Stimulated activated CD4-positive, alpha-beta T cell treated with anti-CD3 and anti-CD28 coated beads, Interleukin-4, amount 100 ng/mL, for 24 hours (primary cell): ENCODE measurements around the gene ARHGAP27.
"Not testable (repeated sequence)": the region's sequence is repeated elsewhere in the genome, so short reads cannot be mapped to it uniquely, and the experiment has no call there.

ENCODE experiments used
- DNase-seq: peaks from one replicate; pipeline ENCODE4 v3.0.0-alpha.2; 2020

Gene ARHGAP27

DNA sequence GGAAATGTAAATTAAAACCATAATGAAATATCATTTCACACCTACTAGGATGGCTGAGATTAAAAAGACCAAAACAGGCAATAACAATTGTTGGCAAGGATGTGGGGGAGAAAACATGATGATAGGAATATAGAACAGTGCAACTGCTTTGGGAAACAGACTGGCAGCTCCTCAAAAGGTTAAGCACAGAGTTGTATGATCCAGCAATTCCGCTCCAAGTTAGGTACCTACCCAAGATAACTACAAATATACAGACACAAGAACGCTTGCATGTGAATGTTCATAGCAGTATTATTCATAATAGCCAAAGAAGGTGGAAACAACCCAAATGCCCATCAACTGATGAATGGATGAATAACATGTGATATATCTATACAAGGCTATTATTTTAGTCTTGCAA lies 80.8 kb downstream of the ARHGAP27 start:
- DNase-seq, result no peak

DNA sequence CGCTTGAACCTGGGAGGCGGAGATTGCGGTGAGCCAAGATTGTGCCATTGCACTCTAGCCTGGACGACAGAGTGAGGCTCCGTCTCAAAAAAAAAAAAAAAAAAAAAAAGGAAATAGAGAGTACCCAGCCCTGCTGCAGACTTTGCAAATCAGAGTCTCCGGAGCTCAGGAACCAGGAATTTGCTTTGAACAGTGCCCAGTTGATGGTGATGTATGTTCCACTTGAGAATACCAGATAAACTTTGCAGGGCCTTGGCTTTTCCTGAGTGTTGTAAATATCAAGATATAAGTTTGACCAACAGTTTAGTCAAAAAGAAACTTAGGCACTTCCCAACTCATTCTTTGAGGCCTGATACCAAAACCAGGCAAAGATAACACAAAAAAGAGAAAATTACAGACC lies 85.2 kb downstream of the ARHGAP27 start:
- DNase-seq, result no peak

DNA sequence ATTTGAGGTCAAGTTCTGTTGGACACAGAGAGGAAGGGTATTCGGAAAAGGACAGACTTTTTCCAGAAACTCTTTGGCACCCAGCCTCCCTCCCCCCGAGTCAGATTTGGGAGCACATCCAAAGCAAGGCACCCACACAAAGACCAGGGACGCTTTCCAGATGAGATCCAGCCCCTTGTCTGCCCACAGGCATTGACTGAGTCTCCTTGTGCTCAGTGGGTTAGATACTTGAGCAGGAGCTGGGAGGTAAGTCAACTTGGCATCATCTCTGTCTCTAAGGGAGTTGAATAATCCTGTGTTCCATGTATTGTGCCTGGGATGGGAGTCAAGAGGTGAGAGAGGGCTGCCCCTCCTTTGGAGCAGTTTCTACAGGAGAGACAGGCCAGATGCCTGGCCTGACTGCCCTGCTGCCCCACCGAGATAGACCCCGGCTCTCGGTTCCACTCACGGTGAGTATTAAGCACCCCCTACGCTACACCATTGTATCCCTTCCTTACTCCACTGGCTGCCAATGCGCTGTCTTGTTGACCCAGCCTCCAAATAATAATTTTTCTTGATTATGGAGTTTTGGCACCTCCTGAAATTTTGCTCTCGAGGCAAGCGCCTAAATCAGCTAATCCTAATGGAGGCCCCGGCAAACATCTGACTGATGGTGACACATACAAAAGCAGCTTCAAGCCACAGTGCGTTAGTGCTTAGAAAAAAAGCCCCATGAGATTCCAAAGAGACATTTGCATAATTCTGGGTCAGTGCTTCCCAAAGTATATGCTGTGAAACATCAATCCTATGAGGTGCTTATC lies 86.3 kb downstream of the ARHGAP27 start:
- no peak for DNase-seq

DNA sequence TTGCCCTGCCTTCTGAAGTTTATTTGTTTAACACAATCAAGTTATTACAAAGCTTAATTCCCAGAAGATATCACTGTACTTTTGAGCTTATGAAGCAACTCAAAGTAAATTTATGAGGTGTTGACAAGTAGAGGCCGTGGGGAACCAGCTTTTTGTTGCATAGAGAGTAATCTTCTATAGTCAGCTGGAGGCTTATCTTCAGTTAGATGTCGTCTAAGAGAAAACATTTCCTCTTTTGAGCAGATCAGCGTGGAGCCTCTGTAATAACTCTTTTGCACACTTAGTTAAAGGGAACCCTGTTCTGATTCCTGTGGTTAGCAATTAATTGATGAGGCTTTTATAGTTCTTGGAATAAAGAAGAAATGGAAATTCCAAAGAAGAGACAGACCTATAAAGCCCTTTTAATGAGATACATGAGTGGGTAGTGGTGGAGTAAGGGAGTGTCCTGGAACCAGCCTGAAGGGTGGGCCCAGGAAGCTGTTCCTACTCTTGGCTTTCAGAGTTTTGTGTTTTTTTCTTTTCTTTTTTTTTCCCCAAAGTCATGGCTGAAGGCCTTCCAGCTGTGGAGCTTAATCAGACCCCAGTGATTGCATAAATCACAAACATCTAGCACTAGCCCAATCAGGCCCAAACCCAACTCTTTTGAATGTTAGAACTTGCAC lies 87.0 kb downstream of the ARHGAP27 start:
- DNase-seq, result no peak

DNA sequence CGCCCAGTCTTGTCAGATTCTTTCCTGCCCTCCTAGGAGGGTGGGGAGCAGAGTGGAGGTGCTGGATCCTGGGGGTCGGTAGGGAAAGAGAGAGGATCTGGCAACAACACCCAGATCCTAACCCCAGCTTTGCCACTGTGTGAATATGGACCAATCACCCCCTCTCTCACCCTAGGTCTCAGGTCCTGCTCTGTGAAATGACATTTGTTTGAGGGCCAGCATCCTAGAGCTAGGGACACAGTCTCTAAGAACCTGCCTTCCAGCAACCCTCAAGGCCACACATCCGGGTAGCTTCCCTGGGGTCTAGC lies 87.5 kb downstream of the ARHGAP27 start:
- no peak for DNase-seq

DNA sequence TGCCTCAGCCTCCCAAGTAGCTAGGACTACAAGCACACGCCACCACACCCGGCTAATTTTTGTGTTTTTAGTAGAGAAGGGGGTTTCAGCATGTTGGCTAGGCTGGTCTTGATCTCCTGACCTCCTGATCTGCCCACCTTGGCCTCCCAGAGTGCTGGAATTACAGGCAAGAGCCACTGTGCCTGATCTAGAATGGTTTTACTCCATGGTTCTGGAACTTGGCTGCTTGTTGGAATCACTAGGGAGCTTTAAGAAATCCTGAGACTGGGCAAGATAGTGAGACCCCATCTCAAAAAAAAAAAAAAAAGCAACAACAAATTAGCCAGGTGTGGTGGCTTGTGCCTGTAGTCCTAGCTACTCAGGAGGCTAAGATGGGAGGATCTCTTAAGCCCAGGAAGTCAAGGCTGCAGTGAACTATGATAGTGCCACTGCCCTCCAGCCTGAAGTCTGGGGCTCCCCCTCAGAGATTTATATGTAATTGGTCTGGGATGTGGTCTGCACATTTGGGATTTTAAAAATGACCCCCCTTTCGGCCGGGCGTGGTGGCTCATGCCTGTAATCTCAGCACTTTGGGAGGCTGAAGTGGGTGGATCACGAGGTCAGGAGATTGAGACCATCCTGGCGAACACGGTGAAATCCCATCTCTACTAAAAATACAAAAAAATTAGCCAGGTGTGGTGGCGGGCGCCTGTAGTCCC lies 88.6 kb downstream of the ARHGAP27 start:
- DNase-seq, result not testable (repeated sequence)
